Measurements from ENCODE around the gene RLN3.

GRCh38 chr19:14066134-14066533 is 38.2 kb downstream of the RLN3 start:
- TF ChIP-seq RAD21 (IDR thresholded peaks at IDR 0.05) (no peak), SP1 (IDR thresholded peaks at IDR 0.05) (no peak), CTCF (IDR thresholded peaks at IDR 0.05; ENCODE audit: low read depth, low read length, missing input control) (no peak), ZBTB33 (IDR thresholded peaks at IDR 0.05) (no peak), ATF3 (IDR thresholded peaks at IDR 0.05) (no peak), REST (IDR thresholded peaks at IDR 0.05) (no peak), MAX (IDR thresholded peaks at IDR 0.05) (no peak), TAF1 (conservative IDR thresholded peaks at IDR 0.05) (no peak), HNF4A (conservative IDR thresholded peaks at IDR 0.05) (no peak), EGR1 (IDR thresholded peaks at IDR 0.05; ENCODE audit: low read depth in 2 of 2) (no peak), FOXA2 (IDR thresholded peaks at IDR 0.05) (no peak), GABPA (IDR thresholded peaks at IDR 0.05 in 1 of 2, conservative IDR thresholded peaks at IDR 0.05 in 1 of 2) (no peak), YY1 (IDR thresholded peaks at IDR 0.05) (no peak)

Data from liver (tissue), 3 donors.